ENCODE data around the gene TTLL10. TPM values are rescaled to one million over a fixed set of nuclear protein-coding genes. Genes with fewer than 3 reads are reported as not detected.

Gene TTLL10
- total and polyA plus RNA-seq, 2 donors from 2014 or later, result 1.5 TPM; not detected in 1

GRCh38 chr1:1207571-1207892 is 33.9 kb downstream of the TTLL10 start:
- TF ChIP-seq, protein P1, sequence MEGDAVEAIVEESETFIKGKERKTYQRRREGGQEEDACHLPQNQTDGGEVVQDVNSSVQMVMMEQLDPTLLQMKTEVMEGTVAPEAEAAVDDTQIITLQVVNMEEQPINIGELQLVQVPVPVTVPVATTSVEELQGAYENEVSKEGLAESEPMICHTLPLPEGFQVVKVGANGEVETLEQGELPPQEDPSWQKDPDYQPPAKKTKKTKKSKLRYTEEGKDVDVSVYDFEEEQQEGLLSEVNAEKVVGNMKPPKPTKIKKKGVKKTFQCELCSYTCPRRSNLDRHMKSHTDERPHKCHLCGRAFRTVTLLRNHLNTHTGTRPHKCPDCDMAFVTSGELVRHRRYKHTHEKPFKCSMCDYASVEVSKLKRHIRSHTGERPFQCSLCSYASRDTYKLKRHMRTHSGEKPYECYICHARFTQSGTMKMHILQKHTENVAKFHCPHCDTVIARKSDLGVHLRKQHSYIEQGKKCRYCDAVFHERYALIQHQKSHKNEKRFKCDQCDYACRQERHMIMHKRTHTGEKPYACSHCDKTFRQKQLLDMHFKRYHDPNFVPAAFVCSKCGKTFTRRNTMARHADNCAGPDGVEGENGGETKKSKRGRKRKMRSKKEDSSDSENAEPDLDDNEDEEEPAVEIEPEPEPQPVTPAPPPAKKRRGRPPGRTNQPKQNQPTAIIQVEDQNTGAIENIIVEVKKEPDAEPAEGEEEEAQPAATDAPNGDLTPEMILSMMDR (IDR thresholded peaks at IDR 0.05; ENCODE audit: borderline replicate concordance, extremely low read depth, insufficient read depth), result no peak
- no peaks in the 10 kb centered on the region for H3K36me3 ChIP-seq (ENCODE audit: control insufficient read depth in 2 of 3, insufficient read depth in 3 of 3, low read length in 3 of 3)
- H3K9ac ChIP-seq (ENCODE audit: low read length in 3 of 3), result no peak overlapping the region
- peak in 2 of 5 donors; percentile 53 to 60 for DNase-seq
- intact Hi-C loops (cut with DNase I), result no loop called here
- FAIRE-seq, result no peak
- no peak overlapping the region for H3K4me3 ChIP-seq (ENCODE audit: low read length in 3 of 3)
- H3K27me3 ChIP-seq (ENCODE audit: control insufficient read depth, insufficient read depth, low read length), result no peaks in the 10 kb centered on the region
- peaks cover 0 to 3% (median 0%) of the 10 kb centered on the region in 3 donors for H3K4me1 ChIP-seq (ENCODE audit: control insufficient read depth in 2 of 3, insufficient read depth in 2 of 3, low read depth in 1 of 3, low read length in 3 of 3)
- H3K9me3 ChIP-seq (ENCODE audit: control insufficient read depth in 2 of 3, insufficient read depth in 1 of 3, low read length in 3 of 3), result no peaks in the 10 kb centered on the region
- H3K27ac ChIP-seq (ENCODE audit: low read depth in 2 of 2, low read length in 2 of 2), result no peak overlapping the region

DNA sequence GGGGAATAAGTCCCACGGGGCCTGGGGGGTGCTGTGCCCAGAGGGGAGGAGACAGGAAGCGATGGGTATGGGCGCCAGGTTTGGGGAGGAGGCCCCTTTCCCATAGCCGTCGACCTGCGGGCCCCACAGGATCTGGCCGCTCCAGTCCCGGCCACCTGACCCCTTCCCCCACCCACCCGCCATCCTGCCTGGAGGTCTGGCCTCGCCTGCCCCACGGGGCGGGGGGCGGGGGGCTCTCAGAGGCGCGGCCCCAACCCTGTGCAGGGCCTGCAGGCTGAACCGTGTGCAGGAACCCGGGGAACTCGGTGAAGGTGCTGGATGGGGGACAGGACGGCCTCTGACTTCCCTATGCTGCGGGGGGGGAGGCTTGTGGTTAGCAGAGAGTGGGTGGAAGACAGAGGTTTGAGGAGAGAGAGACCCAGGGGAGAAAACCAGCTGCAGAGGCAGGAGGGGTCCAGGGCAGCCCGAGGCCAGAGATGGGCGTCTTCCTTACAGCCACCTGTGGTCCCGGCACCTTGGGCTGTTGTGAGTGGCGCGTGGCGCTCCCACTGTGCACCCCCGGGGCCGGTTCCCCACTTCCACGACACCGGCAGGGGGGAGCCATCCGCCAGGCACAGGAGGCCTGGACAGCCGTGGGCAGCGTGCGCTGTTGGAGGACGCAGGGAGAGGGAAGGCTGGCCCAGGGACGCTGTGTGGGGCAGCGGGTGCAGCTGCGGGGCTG is 35.2 kb downstream of the TTLL10 start:
- no peaks in the 10 kb centered on the region for H3K9me3 ChIP-seq (ENCODE audit: control insufficient read depth in 2 of 3, insufficient read depth in 1 of 3, low read length in 3 of 3)
- H3K27me3 ChIP-seq (ENCODE audit: control insufficient read depth, insufficient read depth, low read length), result no peaks in the 10 kb centered on the region
- no peak overlapping the region for H3K27ac ChIP-seq (ENCODE audit: low read depth in 2 of 2, low read length in 2 of 2)
- no peak overlapping the region for H3K4me3 ChIP-seq (ENCODE audit: low read length in 3 of 3)
- peaks cover 0 to 5% (median 0%) of the 10 kb centered on the region in 3 donors for H3K4me1 ChIP-seq (ENCODE audit: control insufficient read depth in 2 of 3, insufficient read depth in 2 of 3, low read depth in 1 of 3, low read length in 3 of 3)
- intact Hi-C loops (cut with DNase I), result no loop called here
- peak in 1 of 5 donors; percentile 75 for DNase-seq
- TF ChIP-seq, protein P1 (IDR thresholded peaks at IDR 0.05; ENCODE audit: borderline replicate concordance, extremely low read depth, insufficient read depth), result no peak
- H3K36me3 ChIP-seq (ENCODE audit: control insufficient read depth in 2 of 3, insufficient read depth in 3 of 3, low read length in 3 of 3), result no peaks in the 10 kb centered on the region
- H3K9ac ChIP-seq (ENCODE audit: low read length in 3 of 3), result no peak overlapping the region
- no peak for FAIRE-seq

DNA sequence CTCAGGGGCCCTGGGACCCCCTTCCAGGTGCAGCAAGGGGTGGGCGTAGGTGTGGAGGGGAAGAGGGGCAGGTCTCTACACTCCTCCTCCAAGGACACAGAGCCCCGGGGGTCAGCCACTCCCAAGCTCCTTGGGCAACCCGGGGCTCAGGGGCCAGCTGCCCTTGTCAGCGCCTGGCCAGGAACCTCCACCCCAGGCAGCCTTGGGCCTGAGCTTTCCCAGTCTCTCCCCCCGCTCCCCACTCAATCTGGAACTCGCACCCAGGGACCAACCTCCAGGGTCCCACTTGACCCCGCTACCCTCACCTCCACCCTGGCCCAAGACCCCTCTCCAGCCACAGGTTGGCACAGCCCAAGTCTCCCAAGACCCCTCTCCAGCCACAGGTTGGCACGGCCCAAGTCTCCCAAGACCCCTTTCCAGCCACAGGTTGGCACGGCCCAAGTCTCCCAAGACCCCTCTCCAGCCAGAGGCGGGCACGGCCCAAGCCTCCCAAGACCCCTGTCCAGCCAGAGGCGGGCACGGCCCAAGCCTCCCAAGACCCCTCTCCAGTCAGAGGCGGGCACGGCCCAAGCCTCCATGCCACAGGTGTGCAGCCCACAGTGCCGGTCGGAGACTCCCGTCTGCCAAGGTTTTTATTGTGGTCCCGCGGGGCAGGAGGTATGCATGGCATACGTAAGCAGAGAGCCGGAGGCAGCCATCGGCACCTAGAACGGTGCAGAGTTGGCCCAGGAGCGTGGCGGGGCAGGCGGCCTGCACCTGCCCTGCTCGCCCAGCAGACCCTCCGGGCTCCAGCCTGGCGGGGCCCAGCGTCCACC is 37.3 kb downstream of the TTLL10 start:
- no peaks in the 10 kb centered on the region for H3K36me3 ChIP-seq (ENCODE audit: control insufficient read depth in 2 of 3, insufficient read depth in 3 of 3, low read length in 3 of 3)

More for the DNA sequence above, 37.3 kb downstream of the TTLL10 start:
- no peaks in the 10 kb centered on the region for H3K9me3 ChIP-seq (ENCODE audit: control insufficient read depth in 2 of 3, insufficient read depth in 1 of 3, low read length in 3 of 3)
- intact Hi-C loops (cut with DNase I), result no loop called here
- TF ChIP-seq, protein P1 (IDR thresholded peaks at IDR 0.05; ENCODE audit: borderline replicate concordance, extremely low read depth, insufficient read depth), result no peak
- no peak overlapping the region for H3K4me3 ChIP-seq (ENCODE audit: low read length in 3 of 3)
- FAIRE-seq (no peak), DNase-seq (peak in 2 of 5 donors; percentile 40 to 80)
- H3K27ac ChIP-seq (ENCODE audit: low read depth in 2 of 2, low read length in 2 of 2), result no peak overlapping the region
- H3K9ac ChIP-seq (ENCODE audit: low read length in 3 of 3), result no peak overlapping the region
- H3K27me3 ChIP-seq (ENCODE audit: control insufficient read depth, insufficient read depth, low read length), result no peaks in the 10 kb centered on the region
- H3K4me1 ChIP-seq (ENCODE audit: control insufficient read depth in 2 of 3, insufficient read depth in 2 of 3, low read depth in 1 of 3, low read length in 3 of 3), result peaks cover 0 to 7% (median 0%) of the 10 kb centered on the region in 3 donors

All from kidney (tissue), 14 donors.